AG04450 (cell line): ENCODE measurements around the gene MRI1. TPM values are rescaled to one million over a fixed set of nuclear protein-coding genes. Genes with fewer than 3 reads are reported as not detected.

ENCODE experiments used
- CTCF ChIA-PET: fragments of 300-600, 350-600 bp; formaldehyde crosslinking; extraction: SDS; loops from one replicate; lab custom pipeline; 2022; ENCODE audit warnings: antibody characterized with exemption, inconsistent platforms; lab: Charles Lee
- POLR2A ChIA-PET: fragments of 350-600 bp; formaldehyde crosslinking; extraction: SDS; loops from one replicate; lab custom pipeline; 2021; ENCODE audit warnings: antibody characterized with exemption, inconsistent platforms; lab: Yijun Ruan, JAX
- DNase-seq: peaks from one replicate; pipeline ENCODE4 v3.0.0-alpha.2; 2011; ENCODE audit warnings: low read depth, low spot score
- H3K27ac ChIP-seq: one replicate; pipeline ENCODE4 v1.5.1; 2012; ENCODE audit warnings: low read depth, low read length, control low read depth
- H3K27me3 ChIP-seq: one replicate; pipeline ENCODE4 v1.6.0; 2012; ENCODE audit warnings: low read length; ENCODE audit not compliant: control insufficient read depth, insufficient read depth
- H3K4me3 ChIP-seq: 2 replicates; pipeline ENCODE4 v1.5.1; 2011; ENCODE audit warnings: mild to moderate bottlenecking, low read depth, low read length, control low read depth
- H3K9me3 ChIP-seq: 2 replicates; pipeline ENCODE4 v1.5.1; 2012; ENCODE audit warnings: low read length; ENCODE audit not compliant: control insufficient read depth, insufficient read depth
- CTCF ChIP-seq: IDR thresholded peaks from 2 replicates; pipeline ENCODE4 v1.5.1; 2011; ENCODE audit warnings: low read depth, low read length, control low read depth, inconsistent platforms
- polyA plus RNA-seq: library from polyadenylated mRNA; depleted of rRNA; stranded (reverse); fragments of >200 nt; gene quantifications from 2 replicates; pipeline ENCODE4 v1.2.3, GENCODE V29; 2011

The MRI1 gene
- polyA plus RNA-seq, 1 experiment, result 20.2 TPM

- H3K27me3 ChIP-seq, result no peaks in the 10 kb centered on the region
- peak overlapping the region; percentile 80; the same call in 1 of the 2 replicates for H3K4me3 ChIP-seq
- H3K9me3 ChIP-seq, result no peaks in the 10 kb centered on the region; the same call in 1 of the 2 replicates
- CTCF ChIA-PET, result no interaction called here
- no peak overlapping the region for H3K27ac ChIP-seq
- POLR2A ChIA-PET, result interaction anchor here (2.4 kb wide), 1 partner anchor 8 kb away, joined by 27 read pairs; the partner anchor contains the start of gene C19orf53
- no peak for DNase-seq
- TF ChIP-seq CTCF, result no peak
Measured at GRCh38 chr19:13766095-13766481, 1.8 kb downstream of the MRI1 start.

GRCh38 chr19:13768510-13768909 lies 4.2 kb downstream of the MRI1 start:
- Histone ChIP-seq H3K27ac (no peak overlapping the region), H3K4me3 (no peak overlapping the region), H3K27me3 (no peaks in the 10 kb centered on the region), H3K9me3 (no peaks in the 10 kb centered on the region; the same call in 1 of the 2 replicates)
- ChIA-PET POLR2A (interaction anchor here (0.6 kb wide), 2 partner anchors 16 to 33 kb away, joined by 4 read pairs; no protein-coding TSS in a partner anchor), CTCF (interaction anchor here (0.6 to 1.4 kb wide), 2 partner anchors 16 to 184 kb away, joined by 3 to 7 read pairs; partner anchors contain the start of gene DCAF15)
- no peak for TF ChIP-seq CTCF
- no peak for DNase-seq

GRCh38 chr19:13770013-13770635 lies 5.8 kb downstream of the MRI1 start:
- ChIA-PET CTCF (no interaction called here), POLR2A (interaction anchor here (0.6 to 1.4 kb wide), 4 partner anchors 22 to 97 kb away, joined by 3 to 8 read pairs (median 6); a partner anchor contains a TSS)
- Histone ChIP-seq H3K27ac (no peak overlapping the region), H3K9me3 (peaks cover 3% of the 10 kb centered on the region; the same call in 1 of the 2 replicates), H3K4me3 (no peak overlapping the region), H3K27me3 (no peaks in the 10 kb centered on the region)
- TF ChIP-seq CTCF, result no peak
- no peak for DNase-seq

- peak; percentile 83 for DNase-seq
- CTCF ChIA-PET, result interaction anchor here (0.6 to 2.3 kb wide), 8 partner anchors 10 to 362 kb away, joined by 3 to 7 read pairs (median 4); partner anchors contain the start of gene ASF1B
- peak within 1 kb of the TSS; percentile 96 for H3K27ac ChIP-seq
- no peak for TF ChIP-seq CTCF
- no peaks in the 10 kb centered on the region for H3K27me3 ChIP-seq
- POLR2A ChIA-PET, result interaction anchor here (0.6 to 2.9 kb wide), 13 partner anchors 10 to 734 kb away, joined by 3 to 29 read pairs (median 4); partner anchors contain the start of genes MRI1 and ZSWIM4
- H3K9me3 ChIP-seq, result peaks cover 3% of the 10 kb centered on the region; the same call in 1 of the 2 replicates
- peak within 1 kb of the TSS; percentile 96 for H3K4me3 ChIP-seq
Measured at GRCh38 chr19:13774217-13775191, 10.2 kb downstream of the MRI1 start, which contains the start of gene C19orf53. Gene C19orf53, plus strand, starts transcription at chr19:13774456. Its CDS starts 22 bp downstream, at chr19:13774478.
